CD4-positive, alpha-beta T cell (primary cell): ENCODE data around the gene KPTN. TPM values are rescaled to one million over a fixed set of nuclear protein-coding genes. Genes with fewer than 3 reads are reported as not detected.
A peak's percentile ranks its signal among the peaks of the same experiment; 100 is the strongest.

Experiments used
- ATAC-seq: fragments of 200-7000 bp; cut with Tn5 transposase; one replicate; pipeline ENCODE4 v1.10.0; 2022; ENCODE audit warnings: mild to moderate bottlenecking; ENCODE audit not compliant: poor library complexity
- CTCF ChIA-PET: fragments of 350-600 bp; sonication (Branson Sonifier 250); formaldehyde crosslinking; loops from one replicate; lab custom pipeline; 2021; ENCODE audit warnings: antibody characterized with exemption, inconsistent platforms; lab: Charles Lee
- POLR2A ChIA-PET: fragments of 350-600 bp; sonication (Branson Sonifier 250); formaldehyde crosslinking; loops from one replicate; lab custom pipeline; 2021; ENCODE audit warnings: antibody characterized with exemption, inconsistent platforms; lab: Charles Lee
- DNase-seq, 14 experiments: peaks; one replicate each; pipeline ENCODE4 v3.0.0-alpha.2; 2013 to 2020; ENCODE audit warnings: mixed read lengths in 2 of 14
- H3K27ac ChIP-seq, 2 donors: one replicate each; pipeline versions ENCODE4 v1.5.1 to v1.7.0; 2013; ENCODE audit warnings: low read length in 2 of 2, low read depth in 1 of 2, mild to moderate bottlenecking in 1 of 2
- H3K27me3 ChIP-seq, 2 experiments: 1 replicate in 1 of 2; 2 replicates in 1 of 2; pipeline versions ENCODE4 v1.6.1 to v1.7.0; 2013; ENCODE audit warnings: low read length in 2 of 2, control low read depth in 1 of 2, mild to moderate bottlenecking in 1 of 2, moderate library complexity in 1 of 2; ENCODE audit not compliant: insufficient read depth in 2 of 2, control insufficient read depth in 1 of 2
- H3K36me3 ChIP-seq: one replicate; pipeline ENCODE4 v1.6.1; 2013; ENCODE audit warnings: low read length, control low read depth; ENCODE audit not compliant: insufficient read depth
- H3K4me1 ChIP-seq: one replicate; pipeline ENCODE4 v1.6.1; 2013; ENCODE audit warnings: low read length, control low read depth; ENCODE audit not compliant: insufficient read depth
- H3K4me3 ChIP-seq: one replicate; pipeline ENCODE4 v1.5.1; 2013; ENCODE audit warnings: mild to moderate bottlenecking, low read length, moderate library complexity
- H3K9me3 ChIP-seq, 2 experiments: 1 replicate in 1 of 2; 2 replicates in 1 of 2; pipeline versions ENCODE4 v1.6.1 to v1.7.0; 2013; ENCODE audit warnings: low read length in 2 of 2, mild to moderate bottlenecking in 2 of 2, control low read depth in 1 of 2, moderate library complexity in 1 of 2; ENCODE audit not compliant: control insufficient read depth in 1 of 2, insufficient read depth in 1 of 2
- H3K27ac Mint-ChIP-seq: one replicate; pipeline ENCODE4 v1.8.0; 2020; ENCODE audit warnings: mixed read lengths
- H3K27me3 Mint-ChIP-seq: one replicate; pipeline ENCODE4 v1.8.0; 2021; ENCODE audit warnings: mixed read lengths
- H3K36me3 Mint-ChIP-seq: one replicate; pipeline ENCODE4 v1.8.0; 2021; ENCODE audit warnings: low read depth, mixed read lengths
- H3K4me1 Mint-ChIP-seq: one replicate; pipeline ENCODE4 v1.8.0; 2021; ENCODE audit warnings: low read depth, mixed read lengths
- H3K4me3 Mint-ChIP-seq: one replicate; pipeline ENCODE4 v1.8.0; 2020; ENCODE audit warnings: mild to moderate bottlenecking, mixed read lengths
- H3K9me3 Mint-ChIP-seq: one replicate; pipeline ENCODE4 v1.8.0; 2020; ENCODE audit warnings: mixed read lengths
- CTCF ChIP-seq: fragments of 200-600 bp; IDR thresholded peaks from one replicate; pipeline ENCODE4 v1.8.0; 2022; ENCODE audit warnings: antibody characterized with exemption, mild to moderate bottlenecking
- intact Hi-C, 2 experiments: fragments of 100-400 bp; cut with DNase I in 1 of 2; cut with micrococcal nuclease in 1 of 2; formaldehyde crosslinking; loops; one replicate each; pipeline versions ENCODE4 v1.15.1 to v1.9.0; 2023 to 2025; cut with DNase I, micrococcal nuclease
- total RNA-seq, 174 experiments: library from RNA in 2 of 174; stranded (reverse) in 2 of 174; gene quantifications; one replicate each; pipeline ENCODE4 v1.2.3 and lab custom pipeline; 2021 to 2026

KPTN gene
- total RNA-seq, 2 experiments from 2014 or later = 3.6 to 4.5 TPM

- peaks cover 84% of the 10 kb centered on the region for H3K4me1 ChIP-seq
- TF ChIP-seq CTCF = no peak
Measured at GRCh38 chr19:47514151-47514868, 30.3 kb upstream of the KPTN start.

GRCh38 chr19:47512948-47513319 is 28.9 kb upstream of the KPTN start:
- no peak for TF ChIP-seq CTCF
- H3K4me1 Mint-ChIP-seq = peaks cover 88% of the 10 kb centered on the region
- H3K27me3 ChIP-seq = no peaks in the 10 kb centered on the region
- no peaks in the 10 kb centered on the region for H3K9me3 ChIP-seq
- no peak overlapping the region for H3K27ac ChIP-seq
- H3K36me3 Mint-ChIP-seq = peaks cover 52% of the 10 kb centered on the region
- H3K9me3 Mint-ChIP-seq = no peaks in the 10 kb centered on the region
- peaks cover 83% of the 10 kb centered on the region for H3K4me1 ChIP-seq
- H3K27me3 Mint-ChIP-seq = no peaks in the 10 kb centered on the region
- no peak for DNase-seq
- intact Hi-C loops = no loop called here
- POLR2A ChIA-PET = interaction anchor here (3.8 kb wide), 1 partner anchor 29 kb away, joined by 30 read pairs; the partner anchor contains the start of gene KPTN
- H3K27ac Mint-ChIP-seq = peak overlapping the region; percentile 96
- CTCF ChIA-PET = interaction anchor here (1.9 to 3.5 kb wide), 2 partner anchors 29 to 77 kb away, joined by 9 to 22 read pairs; partner anchors contain the start of gene KPTN
- peak overlapping the region; percentile 99 for H3K4me3 Mint-ChIP-seq
- peaks cover 31% of the 10 kb centered on the region for H3K36me3 ChIP-seq
- no peak for ATAC-seq
- H3K4me3 ChIP-seq = no peak overlapping the region

More at GRCh38 chr19:47514151-47514868, 30.3 kb upstream of the KPTN start:
- ChIA-PET CTCF (interaction anchor here (1.6 to 3.5 kb wide), 3 partner anchors 30 to 103 kb away, joined by 8 to 22 read pairs (median 9); partner anchors contain the start of gene KPTN), POLR2A (interaction anchor here (1.2 to 3.8 kb wide), 4 partner anchors 13 to 94 kb away, joined by 3 to 30 read pairs (median 16); partner anchors contain the start of genes BICRA and KPTN)
- H3K9me3 ChIP-seq = no peaks in the 10 kb centered on the region
- Mint-ChIP-seq H3K4me3 (peak overlapping the region; percentile 99), H3K27me3 (no peaks in the 10 kb centered on the region), H3K4me1 (peaks cover 94% of the 10 kb centered on the region), H3K36me3 (peaks cover 50% of the 10 kb centered on the region), H3K27ac (peak overlapping the region; percentile 96), H3K9me3 (no peaks in the 10 kb centered on the region)
- H3K4me3 ChIP-seq = peak overlapping the region; percentile 97
- ATAC-seq (no peak), DNase-seq (peak in 1 of 14 experiments; percentile 46)
- intact Hi-C loops = loop anchor here (2.0 kb wide), 5 partner anchors 58 to 184 kb away; partner anchors contain the start of genes BICRA (in 1 of the 2) and ZNF541 (in 1 of the 2)
- H3K27me3 ChIP-seq = no peaks in the 10 kb centered on the region
- H3K36me3 ChIP-seq = peaks cover 30% of the 10 kb centered on the region
- H3K27ac ChIP-seq = peak overlapping the region; percentile 93 to 98

GRCh38 chr19:47512183-47512947 is 28.3 kb upstream of the KPTN start:
- no peaks in the 10 kb centered on the region for H3K9me3 ChIP-seq
- Mint-ChIP-seq H3K9me3 (no peaks in the 10 kb centered on the region), H3K27ac (peak overlapping the region; percentile 96), H3K27me3 (no peaks in the 10 kb centered on the region), H3K4me3 (peak overlapping the region; percentile 99), H3K4me1 (peaks cover 83% of the 10 kb centered on the region), H3K36me3 (peaks cover 52% of the 10 kb centered on the region)
- H3K27ac ChIP-seq = peak overlapping the region in 1 of 2 donors; percentile 13
- ChIA-PET CTCF (interaction anchor here (1.9 kb wide), 1 partner anchor 28 kb away, joined by 9 read pairs; the partner anchor contains the start of gene KPTN), POLR2A (no interaction called here)
- ATAC-seq (no peak), DNase-seq (peak in 1 of 14 experiments; percentile 35)
- no peak overlapping the region for H3K4me3 ChIP-seq
- no peaks in the 10 kb centered on the region for H3K27me3 ChIP-seq
- H3K36me3 ChIP-seq = peaks cover 31% of the 10 kb centered on the region
- peaks cover 84% of the 10 kb centered on the region for H3K4me1 ChIP-seq
- intact Hi-C loops = no loop called here
- no peak for TF ChIP-seq CTCF
